T-helper 1 cell (primary cell): ENCODE data around the gene USHBP1.
A peak's percentile ranks its signal among the peaks of the same experiment; 100 is the strongest.
"Not testable (repeated sequence)": the region's sequence is repeated elsewhere in the genome, so short reads cannot be mapped to it uniquely, and the experiment has no call there.

Source experiments
- DNase-seq, 5 donors: peaks; one replicate each; pipeline ENCODE4 v3.0.0-alpha.2; 2012 to 2020

The USHBP1 gene

DNA sequence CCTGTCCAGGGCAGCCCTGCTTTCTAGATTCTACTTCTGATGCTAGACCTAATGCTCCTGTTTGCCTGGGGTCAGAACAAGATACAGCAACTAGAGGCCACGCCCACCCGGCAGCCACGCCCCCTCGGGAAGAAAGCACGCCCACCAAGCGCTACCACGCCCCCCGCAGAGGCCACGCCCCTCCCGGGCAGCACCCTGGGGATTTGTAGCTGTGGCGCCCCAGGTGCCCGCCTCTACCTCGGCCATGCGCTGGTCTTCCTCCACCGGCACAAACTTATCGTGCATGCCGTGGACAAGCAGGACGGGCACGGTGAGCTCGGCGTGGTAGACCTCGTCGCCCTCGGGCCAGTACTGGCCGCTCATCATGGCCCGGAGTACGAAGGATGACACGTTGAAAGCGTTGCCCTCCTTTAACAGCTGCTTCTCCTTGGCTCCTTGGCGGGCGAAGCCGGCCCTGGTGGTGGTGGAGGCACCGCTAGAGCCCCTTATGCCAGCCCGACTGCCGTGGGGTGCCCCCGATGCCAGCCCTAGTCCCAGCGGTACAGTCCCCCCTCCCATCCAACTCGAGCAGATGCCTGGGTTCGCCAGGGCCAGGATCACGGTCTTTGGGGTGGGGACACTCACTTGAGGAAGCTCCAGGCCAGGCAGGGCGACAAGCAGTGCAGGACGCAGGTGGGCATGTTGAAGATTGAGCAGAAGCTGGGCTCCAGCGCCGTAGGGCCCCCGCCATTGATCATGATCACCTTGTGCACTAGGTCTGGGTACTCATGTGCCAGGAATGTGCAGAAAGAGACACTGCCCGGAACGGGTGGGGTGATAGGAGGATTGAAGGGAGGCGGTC lies 29.7 kb upstream of the USHBP1 start:
- peak in 4 of 5 donors; percentile 35 to 46 (median 38) for DNase-seq

DNA sequence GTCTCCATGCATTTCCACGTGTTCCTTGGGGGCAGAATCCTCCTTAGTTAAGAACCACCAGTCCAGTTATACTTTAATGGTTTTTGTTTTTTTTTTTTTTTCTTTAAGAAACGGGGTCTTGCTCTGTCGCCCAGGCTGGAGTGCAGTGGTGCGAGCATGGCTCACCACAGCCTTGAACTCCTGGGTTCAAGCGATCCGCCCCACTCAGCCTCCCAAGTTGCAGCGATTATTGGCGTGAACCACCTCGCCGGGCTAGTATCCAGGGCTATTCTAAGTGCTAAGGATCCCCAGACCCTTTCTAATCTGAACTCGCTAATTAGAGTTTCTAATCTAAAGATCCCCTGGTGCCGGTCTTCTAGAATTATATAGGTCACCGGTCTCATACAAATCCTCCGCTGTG lies 29.1 kb upstream of the USHBP1 start:
- DNase-seq: no peak

DNA sequence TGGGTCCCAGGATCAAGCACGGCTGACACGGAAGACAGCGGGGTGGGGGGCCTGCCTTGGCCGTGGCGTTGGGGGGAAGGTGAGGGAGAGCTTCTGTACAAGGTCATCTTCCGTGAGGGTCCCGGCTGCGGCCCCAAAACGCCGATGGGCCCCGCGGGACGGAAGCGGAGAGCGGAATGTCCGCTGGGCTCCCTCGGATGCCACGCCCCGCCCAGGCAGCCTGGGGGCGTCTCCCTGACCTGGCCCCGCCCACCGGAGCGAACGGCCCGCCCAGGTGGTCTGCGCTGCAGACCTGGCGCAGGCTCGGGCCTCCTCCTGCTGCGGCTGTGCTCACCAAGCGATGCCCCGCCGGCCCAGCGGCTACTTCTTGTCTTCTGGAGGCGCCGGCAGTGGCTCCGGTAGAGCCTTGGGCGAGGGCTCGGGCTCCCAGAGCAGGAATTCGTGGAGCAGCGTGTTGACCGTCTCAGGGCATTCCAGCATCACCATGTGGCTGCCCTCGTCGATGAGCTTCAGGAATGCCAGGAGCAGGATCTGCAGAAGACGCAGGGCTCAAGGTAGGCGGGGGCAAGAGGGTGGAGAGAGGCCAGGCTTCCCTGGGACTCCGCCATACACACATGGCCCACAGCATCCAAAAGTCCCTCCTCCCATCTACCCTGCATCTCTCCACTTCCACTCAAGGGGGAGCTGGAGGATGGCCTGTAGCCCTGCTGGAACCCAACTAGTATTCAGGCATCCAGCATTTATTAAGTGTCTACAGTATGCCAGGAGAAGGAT lies 27.9 kb upstream of the USHBP1 start:
- DNase-seq: peak; percentile 57 to 83 (median 68)

DNA sequence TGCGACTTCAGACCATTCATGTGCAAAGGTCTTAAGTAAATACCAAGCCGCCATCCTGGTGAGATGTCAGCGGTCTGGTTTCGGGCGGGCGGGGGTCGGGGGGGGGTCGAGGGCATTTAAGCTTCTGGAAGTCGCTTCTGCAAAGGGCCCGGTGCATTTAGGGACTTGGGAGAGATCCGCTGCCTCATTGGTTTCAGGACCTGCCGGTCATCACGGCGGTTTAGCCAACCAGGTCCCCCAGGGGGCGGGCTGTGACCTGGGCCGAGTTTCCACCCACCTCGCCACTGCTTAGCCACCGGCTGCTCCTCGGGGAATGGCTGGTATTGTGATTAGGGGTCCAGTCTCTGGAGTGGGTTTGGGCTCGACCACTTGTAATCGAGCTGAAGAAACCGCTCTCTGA lies 24.9 kb upstream of the USHBP1 start:
- DNase-seq: peak in 1 of 5 donors; percentile 51

DNA sequence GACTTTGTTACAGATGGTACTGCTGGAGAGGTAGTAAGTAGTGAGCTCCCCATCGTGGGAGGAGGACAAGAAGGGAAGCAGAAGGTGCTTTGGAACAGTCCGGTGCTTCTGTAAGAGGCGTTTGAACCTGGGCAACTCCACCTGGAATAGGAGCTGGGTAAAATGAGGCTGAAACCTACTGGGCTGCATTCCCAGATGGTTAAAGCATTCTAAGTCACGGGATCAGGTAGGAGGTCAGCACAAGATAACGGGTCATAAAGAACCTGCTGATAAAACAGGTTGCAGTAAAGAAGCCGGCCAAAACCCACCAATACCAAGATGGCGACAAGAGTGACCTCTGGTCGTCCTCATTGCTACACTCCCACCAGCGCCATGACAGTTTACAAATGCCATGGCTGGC lies 22.2 kb upstream of the USHBP1 start:
- no peak for DNase-seq

DNA sequence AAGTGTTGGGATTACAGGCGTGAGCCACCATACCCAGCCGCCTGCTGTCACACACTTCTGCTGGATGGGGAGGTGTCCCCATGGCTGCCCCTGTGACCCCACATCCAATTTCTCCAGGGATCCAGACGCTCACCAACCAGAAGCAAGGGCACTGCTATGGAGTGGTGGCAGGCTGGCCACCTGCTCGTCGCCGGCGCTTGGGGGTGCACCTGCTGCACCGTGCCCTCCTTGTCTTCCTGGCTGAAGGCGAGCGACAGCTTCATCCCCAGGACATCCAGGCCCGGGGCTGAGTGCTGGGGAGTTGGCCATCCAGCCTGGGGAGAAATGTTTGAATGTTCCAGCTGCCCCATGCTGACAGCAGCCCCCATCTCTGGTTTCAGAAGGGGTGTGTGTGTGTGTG lies 21.7 kb upstream of the USHBP1 start:
- DNase-seq: no peak

DNA sequence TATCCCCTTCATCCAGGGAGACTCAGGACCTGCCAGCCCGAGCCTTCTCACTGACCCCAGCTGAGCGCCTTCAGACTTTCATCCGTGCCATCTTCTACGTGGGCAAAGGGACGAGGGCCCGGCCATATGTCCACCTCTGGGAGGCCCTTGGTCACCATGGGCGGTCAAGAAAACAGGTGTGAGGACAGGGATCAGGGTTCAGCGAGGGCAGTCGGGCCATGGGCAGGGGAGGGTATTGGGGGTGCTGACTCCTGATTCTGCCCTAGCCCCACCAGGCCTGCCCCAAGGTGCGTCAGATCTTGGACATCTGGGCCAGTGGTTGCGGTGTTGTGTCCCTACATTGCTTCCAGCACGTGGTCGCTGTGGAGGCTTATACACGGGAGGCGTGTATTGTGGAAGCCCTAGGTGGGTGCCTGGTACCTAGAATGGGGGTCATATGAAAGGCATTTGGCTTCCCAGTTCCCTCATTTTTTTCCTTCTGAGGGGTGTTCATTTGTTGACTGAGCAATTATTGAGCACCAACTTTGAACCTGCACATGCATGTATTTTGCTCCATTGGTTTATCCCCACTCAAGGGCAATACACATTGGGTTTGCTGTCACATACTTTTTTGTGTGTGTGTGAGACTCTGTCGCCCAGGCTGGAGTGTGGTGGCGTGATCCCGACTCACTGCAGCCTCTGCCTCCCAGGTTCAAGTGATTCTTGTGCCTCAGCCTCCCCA lies 21.0 kb upstream of the USHBP1 start:
- DNase-seq: no peak

DNA sequence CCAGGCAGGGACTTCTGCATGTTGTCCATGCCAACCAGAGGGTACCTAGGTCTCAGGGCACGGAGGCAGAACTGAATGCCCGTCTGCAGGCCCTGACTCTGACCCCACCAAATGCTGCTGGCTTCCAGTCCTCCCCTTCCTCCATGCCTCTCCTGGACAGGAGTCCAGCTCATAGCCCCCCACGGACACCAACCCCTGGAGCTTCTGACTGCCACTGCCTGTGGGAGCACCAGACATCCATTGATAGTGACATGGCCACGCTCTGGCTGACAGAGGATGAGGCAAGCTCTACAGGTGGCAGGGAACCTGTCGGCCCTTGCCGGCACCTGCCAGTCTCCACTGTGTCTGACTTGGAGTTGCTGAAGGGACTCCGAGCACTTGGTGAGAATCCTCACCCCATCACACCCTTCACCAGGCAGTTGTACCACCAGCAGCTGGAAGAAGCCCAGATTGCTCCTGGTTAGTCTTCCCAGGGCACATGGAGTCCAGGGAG lies 19.0 kb upstream of the USHBP1 start:
- no peak for DNase-seq

DNA sequence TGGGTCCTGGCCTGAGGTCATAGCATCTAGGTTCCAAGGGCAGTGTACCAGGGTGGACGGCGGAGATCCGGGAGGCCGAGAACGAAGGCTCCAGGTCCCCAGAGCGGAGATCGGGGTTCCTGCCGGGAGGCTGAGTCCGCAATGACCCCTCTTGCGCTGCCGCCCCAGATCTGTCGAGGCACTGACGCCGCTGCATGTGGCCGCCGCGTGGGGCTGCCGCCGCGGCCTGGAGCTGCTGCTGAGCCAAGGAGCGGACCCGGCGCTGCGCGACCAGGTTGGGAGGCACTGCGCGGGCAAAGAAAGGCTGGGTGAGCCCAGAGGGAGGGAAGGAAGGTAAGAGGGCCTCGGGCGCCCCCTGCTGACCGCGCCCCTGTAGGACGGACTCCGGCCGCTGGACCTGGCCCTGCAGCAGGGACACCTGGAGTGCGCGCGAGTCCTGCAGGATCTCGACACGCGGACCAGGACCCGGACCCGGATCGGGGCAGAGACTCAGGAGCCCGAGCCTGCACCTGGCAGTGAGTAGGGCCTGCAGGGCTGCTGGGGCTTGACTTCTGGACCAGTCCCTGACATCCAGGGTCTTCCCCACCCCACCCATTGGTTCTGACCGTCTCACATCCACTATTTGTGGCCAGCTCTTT lies 18.1 kb upstream of the USHBP1 start:
- DNase-seq: peak; percentile 59 to 80 (median 71)

DNA sequence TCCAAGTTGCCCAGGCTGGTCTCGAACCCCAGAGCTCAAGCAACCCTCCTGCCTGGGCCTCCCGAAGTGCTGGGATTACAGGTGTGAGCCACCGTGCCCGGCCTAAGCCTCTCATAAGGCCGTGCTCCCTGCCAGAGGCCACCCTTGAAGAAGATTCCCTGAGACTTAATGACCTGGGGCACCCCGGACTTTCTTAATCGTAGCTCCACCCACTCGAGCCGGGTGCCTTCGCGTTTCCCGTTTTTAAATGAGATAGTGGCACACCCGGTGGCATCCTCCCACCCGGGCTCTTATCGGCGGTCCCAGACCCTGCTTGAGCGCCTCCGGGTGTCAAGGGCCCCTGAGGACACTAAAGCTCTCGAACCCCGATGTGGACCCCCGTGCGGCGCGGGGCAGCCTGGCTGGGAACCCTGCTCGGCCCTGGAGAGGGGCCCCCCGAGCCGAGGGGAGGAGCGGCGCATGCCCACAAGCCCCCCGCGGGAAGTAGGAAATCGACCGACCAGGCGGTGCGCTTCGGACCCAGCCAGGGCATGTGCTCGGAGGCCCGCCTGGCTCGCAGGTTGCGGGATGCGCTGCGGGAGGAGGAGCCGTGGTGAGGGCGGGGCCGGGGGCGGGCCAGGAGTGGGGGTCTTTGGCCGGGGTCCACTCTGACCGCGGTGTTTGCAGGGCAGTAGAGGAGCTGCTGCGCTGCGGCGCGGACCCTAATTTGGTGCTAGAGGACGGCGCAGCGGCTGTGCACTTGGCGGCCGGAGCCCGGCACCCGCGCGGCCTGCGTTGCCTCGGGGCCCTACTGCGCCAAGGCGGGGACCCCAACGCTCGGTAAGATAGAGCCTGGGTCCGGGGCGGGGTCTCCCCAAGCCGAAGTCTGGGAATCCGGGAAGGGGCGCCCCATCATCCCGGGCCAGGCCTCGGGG lies 17.1 kb upstream of the USHBP1 start, which contains the start of gene ANKLE1:
Gene ANKLE1 (plus strand): TSS at position 511 of the 914 bp plus-strand sequence. CDS start 20 bp downstream, at position 531.
- no peak for DNase-seq

DNA sequence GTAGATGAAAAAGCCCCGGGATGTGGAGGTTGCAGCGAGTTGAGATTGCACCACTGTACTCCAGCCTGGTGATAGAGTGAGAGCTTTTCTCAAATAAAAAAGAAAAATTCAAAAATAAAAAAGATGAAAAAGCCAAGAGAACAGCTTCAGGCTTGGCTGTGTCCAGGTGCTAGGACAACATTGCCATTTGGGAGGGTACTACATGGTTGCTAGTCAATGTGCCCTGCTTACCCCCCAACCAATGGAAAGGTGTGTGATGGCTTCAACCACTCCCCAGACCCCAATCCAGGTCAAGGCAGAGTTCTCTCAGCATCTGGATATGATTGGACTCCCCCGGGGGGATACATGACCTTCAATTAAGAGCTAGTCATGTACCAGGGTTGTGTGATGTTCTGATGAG lies 14.9 kb upstream of the USHBP1 start:
- DNase-seq: no peak

DNA sequence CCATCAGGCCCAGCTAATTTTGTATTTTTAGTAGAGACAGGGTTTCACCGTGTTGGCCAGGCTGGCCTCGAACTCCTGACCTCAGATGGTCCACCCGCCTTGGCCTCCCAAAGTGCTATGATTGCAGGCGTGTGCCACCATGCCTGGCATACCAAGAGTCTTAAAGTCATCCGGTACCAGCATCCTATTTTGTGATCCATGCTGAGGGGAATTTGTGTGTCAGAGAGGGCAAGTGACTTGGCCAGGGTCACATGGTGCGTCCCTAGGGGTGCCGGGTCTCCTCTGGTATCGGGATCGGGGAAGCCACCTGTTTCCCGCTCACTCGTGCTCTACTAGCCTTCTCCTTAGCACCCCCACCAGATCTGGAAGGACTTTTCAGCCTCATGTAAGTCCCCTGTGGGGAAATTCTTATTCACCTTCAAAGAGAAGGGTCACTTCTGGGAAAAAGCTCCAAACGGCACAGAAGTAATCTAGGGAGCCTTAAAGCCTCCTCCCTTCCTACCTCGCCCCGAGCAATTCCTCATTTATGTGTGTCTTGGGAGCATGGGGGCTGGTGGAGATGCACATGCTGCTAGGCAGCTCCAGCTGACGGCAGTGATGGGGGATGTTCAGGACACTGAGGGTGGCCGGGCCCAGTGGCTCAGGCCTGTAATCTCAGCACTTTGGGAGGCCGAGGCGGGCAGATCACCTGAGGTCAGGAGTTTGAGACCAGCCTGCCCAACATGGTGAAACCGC lies 11.1 kb upstream of the USHBP1 start:
- DNase-seq: no peak

DNA sequence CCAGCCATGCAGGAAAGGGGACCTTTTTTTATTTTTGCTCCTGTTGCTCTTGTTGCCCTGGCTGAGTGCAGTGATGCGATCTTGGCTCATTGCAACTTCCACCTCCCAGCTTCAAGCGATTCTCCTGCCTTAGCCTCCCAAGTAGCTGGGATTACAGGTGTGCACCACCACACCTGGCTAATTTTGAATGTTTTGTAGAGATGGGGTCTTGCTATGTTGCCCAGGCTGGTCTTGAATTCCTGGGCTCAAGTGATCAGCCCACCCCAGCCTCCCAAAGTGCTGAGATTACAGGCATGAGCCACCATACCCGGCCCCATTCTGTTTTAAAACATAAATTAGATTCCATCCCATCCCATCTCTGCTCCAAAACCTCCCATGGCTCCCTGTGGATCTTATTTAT lies 10.3 kb upstream of the USHBP1 start:
- not testable (repeated sequence) for DNase-seq

DNA sequence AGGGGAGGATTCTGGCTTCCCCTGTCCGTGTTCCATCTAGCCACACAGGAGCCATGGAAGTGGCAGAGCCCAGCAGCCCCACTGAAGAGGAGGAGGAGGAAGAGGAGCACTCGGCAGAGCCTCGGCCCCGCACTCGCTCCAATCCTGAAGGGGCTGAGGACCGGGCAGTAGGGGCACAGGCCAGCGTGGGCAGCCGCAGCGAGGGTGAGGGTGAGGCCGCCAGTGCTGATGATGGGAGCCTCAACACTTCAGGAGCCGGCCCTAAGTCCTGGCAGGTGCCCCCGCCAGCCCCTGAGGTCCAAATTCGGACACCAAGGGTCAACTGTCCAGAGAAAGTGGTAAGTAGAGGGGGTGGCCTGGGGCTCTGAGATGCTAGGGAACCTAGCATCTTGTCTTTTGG lies 4.2 kb upstream of the USHBP1 start:
- DNase-seq: no peak

DNA sequence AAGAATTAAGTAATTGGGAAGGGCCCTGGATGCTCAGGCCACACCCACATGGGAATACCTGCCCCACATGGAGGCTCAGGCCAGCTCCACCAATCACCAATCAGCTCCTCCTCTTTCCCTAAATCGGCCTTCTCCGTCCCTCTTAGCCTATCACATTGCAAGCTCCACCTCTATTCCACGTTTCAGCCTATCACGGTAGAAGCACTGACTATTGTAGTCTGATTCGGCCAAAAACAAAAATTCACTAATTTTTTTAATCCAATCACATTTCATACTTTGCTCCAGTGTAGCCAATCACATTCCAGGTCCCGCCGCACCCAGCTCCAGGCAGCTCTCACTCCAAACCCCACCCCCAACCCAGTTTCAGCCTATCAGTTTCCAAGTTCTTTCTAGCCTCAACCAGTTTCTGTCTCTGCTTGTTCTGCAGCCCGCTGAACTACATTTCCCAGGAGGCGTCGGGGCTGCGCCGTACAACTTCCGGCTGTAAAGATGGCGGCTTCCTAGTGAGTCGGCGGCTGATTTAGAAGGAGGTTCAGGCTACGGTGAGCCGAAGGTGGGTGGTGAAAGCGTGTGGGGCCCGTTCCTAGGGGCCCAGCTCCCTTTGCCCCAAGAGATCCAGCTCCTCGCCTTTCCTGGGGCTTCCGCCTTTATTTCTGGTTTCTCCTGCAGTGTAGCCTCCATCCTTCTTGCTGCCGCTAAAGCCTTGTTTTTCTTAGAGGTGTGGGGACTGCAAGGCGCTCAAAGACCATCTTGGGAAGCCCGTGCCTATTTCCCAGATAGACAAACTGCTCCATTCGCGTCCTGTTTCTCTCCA lies 2.6 kb upstream of the USHBP1 start, which contains the start of gene BABAM1:
Gene BABAM1 (plus strand): TSS at position 469 of the 814 bp plus-strand sequence. CDS start 1,364 bp downstream, outside the sequence.
- DNase-seq: peak; percentile 89 to 98 (median 94)

DNA sequence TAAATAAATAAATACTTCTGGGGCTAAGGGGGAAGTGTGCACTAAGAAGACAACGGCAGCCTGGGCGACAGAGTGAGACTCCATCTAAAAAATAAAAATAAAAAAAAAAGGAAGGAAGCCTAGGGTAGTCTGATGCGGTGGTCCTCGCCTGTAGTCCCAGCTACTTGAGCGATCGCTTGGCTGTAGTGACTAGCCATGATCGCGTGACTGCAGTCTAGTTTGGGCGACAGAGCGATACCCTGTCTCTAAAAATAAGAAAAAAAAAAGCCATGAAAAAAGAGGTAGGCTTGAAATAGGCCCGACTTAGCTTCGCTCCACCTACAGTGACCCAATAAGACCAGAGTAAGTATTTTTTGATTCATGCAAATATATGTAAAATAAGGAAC lies 2.0 kb upstream of the USHBP1 start:
- no peak for DNase-seq

DNA sequence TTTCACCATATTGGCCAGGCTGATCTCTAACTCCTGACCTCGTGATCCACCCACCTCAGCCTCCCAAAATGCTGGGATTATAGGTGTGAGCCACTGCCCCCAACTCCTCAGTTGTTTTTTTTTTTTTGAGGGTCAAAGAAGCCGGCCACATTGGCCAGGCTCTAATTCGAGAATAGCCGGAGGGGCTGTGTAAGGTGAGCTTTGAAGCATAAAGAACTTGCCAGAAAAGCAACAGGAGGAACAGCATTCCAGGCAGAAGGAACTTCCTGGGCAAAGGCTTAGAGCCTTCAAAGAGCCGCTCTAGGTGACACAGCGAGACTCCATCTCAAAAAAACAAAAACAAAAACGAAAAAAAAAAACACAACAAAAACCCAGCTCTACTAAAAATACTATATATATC lies 1.5 kb upstream of the USHBP1 start:
- no peak for DNase-seq

DNA sequence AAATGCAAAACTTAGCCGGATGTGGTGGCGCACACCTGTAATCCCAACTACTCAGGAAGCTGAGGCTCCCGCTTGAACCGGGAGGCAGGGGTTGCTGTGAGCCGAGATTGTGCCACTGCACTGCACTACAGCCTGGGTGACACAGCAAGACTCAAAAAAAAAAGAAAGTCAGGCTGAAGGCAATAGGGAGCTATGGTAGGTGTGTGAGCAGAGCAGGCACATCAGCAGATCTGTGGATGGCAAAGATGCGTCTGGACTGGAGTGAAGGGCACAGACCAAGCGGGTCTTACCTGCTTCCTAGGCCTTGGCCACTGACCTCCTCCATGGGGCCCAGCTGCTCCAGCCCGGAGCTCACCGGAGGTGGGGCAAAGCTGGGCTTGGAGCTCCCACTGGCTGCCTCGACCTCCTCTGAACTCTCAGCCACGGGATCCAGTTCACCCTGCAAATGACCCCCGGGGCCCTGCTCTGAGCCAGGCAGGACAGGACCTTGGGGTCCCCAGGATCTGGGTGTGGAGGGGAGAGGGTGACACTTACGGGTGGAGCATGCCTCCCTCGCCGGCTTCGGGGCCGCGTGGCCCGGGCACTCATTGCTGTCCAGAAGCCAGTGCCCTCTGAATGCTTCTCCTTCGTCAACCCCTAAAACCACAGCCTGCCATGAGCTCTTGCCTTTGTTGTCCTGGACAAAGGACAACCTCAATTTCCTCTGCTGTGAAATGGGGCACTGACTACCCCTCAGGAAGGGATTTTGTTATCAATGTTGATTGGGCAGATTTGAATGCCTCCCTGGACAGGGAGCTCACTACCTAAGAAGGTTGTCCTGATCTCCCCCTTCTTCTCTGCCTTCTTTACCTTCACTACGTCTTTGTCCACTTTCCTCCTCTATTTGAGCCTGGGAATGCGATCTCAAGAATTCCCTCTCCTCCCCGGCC lies 569 bp downstream of the USHBP1 start:
- no peak for DNase-seq

DNA sequence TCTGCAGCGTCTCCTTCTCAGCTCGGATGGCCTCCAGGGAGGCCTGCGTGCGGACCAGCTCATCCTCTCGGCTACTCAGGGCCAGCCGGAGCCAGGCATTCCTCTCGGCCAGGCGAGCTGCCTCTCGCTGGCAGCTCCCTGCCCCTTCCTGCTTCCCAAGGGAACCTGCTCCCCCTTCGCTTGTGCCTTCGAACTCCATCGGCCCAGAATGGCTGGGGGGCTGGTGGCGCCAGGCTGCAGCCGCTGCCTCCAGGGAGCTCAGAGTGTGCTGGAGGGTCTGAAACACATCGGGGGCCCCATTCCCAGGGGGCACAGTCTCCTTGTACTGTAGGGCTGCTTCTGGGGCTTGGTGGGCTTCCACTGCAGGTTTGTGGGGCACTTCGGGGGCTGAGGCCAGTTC lies 2.0 kb downstream of the USHBP1 start:
- DNase-seq: no peak
